ENCODE measurements around the gene C10orf67.
"Not testable (repeated sequence)": the region's sequence is repeated elsewhere in the genome, so short reads cannot be mapped to it uniquely, and the experiment has no call there.

C10orf67 gene

DNA sequence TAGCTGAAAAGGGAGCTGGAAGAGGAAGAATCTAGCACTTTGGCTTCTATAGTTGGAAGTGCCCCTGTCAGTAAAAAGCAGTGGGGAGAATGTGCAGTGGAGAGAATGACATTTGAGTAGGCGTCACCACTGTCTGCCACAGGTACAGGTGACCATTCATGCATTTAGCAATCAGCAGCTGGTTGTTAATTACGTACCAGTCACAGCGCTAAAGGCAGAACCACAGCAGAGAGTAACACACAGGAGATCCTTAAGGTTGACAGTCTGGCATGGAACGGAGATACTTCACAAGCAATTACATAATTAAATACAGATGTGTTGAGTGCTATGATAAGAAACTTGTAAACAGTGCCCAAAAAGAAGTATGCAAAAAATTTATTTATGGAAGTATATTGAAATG lies 24.8 kb downstream of the C10orf67 start:
- no peak for DNase-seq

DNA sequence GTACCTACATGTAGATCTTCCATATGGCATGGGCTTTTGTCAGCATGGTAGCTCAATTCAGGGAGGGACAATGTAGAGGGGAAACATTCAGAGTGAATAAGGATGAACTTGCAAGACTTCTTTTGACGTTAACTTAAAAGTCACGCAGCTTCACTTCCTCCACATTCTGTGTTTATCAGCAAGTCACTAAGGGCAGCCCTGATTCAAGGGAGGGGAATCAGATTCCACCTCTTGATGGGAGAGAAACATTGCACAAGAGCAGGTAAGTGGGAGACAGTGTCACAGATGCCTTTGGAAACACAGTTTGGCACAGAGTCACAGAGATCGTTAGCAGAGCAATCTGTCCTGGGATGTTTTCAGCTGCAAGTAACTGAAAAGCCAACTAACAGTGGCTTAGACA lies 26.2 kb downstream of the C10orf67 start:
- no peak for DNase-seq

DNA sequence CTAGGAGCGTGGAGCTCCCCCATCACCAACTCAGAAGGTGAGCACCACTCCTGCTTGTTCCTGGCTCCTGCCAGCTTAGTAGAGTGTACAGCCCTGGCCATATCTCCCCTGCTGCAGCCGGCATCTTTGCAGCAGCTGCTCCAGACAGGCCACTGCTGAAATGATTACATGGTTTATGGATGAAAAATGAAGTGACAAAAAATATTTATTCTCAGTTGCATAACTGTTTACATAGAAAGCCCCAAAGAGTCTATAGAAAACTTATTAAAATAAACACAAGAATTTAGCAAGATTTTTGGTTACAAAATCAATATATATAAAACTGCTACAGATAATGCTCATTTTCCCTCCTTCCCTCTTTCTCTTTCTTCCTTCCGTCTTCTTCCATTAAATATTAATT lies 27.2 kb downstream of the C10orf67 start:
- DNase-seq: no peak

DNA sequence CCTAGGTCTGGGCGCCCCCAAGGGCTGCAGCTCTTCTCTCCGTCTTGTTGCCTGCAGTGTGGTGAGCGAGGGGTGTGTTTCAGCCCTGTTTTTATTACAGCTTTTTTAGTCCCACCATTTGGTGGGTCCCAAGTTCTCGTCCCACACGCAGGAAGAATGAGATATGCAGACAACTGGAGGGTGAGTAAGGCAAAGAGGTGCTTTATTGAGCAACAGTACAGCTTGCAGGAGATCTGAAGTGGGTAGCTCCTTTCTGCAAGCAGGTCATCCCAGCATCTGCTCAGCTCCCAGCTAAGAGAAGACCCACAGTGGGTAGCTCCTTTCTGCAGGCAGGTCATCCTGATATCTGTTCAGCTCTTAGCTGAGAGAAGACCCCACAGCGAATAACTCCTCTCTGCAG lies 28.2 kb downstream of the C10orf67 start:
- no peak for DNase-seq

DNA sequence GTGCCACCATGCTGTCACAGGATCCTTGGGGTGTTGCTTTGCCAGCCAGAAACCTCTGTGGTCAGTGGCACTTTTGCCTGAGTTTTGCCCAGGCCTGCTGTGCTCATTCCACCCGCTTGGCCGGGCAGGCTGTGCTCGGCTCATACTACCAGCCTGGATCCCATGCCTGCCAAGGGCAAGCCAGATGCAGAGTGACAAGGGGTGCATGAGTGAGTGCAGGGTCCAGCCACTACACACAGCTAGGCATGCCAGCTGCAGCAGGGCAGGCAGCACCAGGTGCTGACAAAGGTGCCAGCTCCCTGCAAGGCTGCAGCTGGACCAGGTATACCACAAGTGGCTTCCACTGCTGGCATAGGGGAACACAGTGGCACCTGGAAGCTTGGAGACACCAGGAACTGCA lies 28.6 kb downstream of the C10orf67 start:
- DNase-seq: no peak

DNA sequence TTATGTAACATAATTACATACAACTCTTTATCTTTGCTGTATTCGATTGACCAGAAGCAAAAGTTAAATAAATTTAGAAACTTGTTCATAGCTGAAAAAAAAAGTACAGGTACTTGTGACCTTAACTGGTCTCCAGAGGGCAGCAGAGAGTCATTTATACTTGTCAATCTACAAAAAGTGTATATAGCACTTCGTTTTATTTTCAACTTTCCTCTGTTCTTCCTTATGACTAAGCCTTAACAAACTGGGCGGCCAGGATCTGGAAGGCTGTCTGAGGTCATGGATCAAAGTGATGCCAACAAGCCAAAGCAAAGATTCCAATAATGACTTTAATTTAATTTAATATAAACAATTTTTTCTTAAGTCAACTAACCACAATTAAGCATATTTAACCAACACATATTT lies 29.8 kb downstream of the C10orf67 start:
- no peak for DNase-seq

DNA sequence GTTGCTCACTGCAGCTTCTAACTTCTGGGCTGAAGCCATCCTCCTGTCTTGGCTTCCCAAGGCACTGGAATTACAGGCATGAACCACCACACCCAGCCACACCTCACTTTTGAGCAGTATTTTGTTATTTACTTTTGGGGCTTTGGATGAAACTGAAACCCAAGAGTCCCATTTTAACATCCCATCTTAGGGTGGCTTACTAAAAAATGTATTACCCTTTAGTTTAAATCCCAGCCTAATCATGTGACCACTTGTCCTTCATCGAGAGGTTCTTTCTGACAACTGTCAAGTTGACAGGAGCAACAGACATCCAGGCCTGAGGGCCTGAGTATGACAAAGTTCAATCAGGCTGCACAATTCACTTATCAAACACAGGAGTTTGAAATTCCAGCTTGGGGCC lies 33.6 kb downstream of the C10orf67 start:
- DNase-seq: no peak

DNA sequence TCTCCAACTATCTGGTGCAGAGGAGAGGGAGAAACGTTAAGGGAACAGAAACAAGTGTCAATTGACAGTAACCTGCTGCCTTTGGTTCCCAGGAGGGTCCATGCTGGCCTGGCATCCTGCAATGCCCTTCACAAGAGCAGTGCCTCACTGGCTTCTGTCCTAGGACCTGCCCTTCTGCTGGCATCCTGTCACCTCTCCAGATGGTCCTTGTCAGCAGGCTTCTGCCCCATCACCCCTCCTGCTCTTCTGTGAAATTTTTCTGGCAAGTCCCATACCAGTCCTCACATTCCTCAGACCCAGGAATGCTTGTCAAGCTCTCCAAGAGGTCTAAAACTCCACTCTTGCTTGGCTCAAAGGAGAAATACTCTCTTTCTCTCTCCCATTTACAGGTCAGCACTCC lies 34.2 kb downstream of the C10orf67 start:
- DNase-seq: no peak

DNA sequence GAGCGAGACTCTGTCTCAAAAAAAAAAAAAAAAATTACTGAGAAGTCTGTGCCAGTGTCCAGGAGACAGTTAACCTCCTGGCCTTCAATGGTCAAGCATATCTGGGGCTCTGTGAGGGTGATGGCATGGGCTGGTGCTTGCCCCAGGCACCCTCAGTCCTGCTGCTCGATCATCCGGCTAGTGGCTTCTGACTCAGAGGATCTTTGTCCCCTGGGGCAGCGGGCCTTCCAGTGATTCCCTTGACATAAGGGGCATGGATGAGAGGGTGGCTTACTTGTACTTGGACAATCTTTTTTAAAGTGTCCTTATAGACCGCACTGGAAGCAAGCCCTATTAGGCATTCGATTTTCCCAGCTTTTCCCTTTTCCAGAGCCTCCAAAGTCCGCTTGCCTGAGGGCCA lies 44.6 kb downstream of the C10orf67 start:
- DNase-seq: not testable (repeated sequence)

DNA sequence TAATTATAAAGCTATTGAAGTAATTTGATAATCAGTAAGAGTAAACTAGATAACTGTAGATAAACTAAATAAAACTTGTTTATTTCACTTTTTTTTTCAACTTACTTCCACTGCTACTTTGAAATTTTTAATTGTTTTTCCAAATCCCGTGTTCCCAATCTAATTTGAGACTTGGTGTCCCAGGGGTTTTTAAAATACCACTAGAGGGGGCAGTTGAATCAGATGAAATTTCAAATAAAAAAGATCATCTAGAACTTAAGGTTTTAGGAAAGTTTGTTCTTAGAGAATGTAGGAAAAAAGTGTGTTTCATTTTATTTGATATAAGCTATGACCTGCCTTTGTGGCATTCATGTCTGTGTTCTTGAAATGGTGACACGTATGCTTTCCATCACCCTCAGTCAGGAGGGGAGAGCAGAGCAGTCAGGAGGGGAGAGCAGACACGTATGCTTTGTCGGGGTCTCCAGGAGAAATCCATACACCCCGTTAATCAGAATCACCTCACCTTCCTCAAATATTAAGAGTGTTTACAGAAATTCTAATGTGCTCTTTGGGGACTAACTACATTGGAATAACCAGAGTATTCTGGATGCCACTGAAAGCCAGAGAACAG lies 49.9 kb downstream of the C10orf67 start:
- no peak for DNase-seq

DNA sequence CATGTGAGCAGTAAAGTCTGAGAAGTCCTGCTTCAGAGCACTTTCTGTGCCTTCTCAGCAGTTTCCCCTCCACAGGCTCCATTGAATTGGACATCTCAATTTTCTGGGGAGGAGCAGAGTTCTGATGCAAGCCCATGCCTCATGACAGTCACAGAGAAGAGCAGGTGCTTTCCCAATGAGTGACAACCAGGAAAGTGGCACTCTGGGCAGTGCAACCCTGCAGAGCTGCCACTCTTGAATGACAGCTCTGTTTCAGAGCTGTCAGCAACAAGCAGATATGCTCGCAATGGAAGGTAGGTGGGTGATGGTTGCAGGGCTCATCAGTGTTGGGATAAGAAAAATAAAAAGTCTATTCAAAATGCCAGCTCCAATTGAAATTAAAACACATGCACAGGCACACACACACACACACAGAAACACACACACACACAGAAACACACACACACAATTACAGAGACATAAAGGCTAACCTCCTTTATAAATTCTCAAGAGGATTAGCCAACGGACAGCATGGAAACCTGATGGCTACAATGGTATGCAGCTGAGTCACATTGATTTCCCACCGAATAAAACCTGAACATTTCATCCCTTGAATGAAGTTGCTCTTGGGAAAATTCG lies 50.5 kb downstream of the C10orf67 start:
- DNase-seq: no peak

DNA sequence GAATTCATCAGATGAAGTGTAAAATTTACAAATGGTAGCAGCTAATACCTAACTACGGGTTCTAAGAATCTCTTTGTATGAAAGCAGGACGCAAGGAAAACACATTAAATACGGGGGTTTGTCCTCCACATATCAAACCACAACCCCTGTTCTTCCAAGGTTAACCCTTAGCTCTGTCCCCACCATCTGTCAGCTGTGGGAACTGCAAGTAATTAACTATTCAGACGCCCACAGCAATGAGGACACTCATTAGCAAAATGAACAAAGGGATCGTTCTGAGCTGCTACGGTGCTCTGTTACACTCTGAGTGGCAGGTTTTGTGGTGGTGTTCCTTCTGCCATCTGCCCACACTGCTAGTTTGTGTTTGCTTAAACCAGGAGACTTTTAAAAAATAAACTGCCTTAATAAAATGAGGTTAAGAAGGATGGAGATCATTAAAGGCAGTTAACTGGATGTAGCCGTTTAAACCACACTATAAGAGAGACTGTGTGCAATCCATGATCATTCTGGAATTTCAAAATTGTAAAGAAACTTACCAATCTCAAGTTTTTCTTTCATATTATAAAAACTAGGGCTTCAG lies 51.4 kb downstream of the C10orf67 start:
- DNase-seq: no peak

DNA sequence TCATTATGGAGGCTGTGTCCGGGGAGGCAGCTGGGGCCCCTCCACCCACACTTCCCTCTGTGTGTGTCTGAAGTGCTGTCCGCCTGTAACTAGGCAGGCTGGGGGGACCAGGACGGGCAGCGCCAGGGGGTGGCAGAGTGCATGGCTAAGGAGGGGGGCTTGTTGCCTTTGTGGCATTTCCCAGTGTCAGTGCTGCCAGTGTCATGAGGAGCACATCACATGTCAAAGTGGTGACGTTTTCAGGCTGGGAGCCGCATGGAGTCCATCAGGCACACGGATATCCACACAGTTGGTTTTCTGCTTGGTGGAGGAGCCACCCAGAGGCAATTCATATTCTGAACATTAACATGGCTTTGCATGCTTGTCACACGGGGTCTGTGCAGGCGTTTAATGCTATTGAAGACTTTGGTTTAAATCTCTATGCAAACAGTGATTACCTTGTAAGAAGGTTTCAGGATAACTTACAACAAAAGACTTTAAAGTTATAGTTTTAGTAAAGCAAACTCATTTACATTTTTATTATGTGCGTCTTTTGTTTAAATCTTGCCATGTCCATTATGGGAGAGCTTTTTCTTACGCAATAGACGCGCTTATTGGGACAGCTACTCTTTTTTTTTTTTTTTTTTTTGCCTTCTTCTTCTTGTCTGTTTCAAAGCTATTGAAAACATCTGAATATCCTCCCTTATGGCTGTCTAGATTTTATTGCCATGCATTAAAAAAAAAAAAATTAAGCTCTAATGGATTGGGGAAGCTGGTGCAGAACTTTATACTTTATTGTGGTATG lies 52.9 kb downstream of the C10orf67 start:
- DNase-seq: no peak

DNA sequence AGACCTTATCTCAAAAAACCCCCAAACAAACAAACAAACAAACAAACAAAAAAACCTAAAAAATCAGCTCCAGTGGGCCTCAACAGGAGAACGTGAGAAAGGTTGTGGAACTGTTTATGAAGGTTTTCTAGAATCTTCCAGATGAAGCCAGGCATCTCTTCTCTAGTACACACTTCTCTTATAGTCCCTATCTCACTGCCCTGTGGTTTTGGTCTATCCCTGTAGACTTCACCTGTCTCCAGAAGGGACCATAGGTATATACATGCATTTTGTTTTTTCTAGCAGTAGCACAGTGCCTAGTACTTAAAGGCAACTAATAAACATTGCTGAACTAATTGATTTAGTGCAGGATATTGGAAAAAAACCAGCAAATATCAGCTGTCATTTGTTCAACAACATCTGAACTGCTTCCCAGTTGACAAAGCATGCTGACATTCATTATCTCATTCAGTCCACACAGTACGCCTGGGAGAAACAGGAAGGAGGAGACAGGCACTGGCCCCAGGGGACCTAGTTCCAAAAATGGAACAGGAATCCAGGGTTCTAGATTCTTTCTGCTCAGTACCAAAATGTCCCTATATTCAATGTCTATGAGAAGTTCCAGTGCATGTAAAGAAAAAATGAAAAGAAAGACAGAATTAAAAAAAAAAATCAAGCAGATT lies 59.8 kb downstream of the C10orf67 start:
- no peak for DNase-seq

DNA sequence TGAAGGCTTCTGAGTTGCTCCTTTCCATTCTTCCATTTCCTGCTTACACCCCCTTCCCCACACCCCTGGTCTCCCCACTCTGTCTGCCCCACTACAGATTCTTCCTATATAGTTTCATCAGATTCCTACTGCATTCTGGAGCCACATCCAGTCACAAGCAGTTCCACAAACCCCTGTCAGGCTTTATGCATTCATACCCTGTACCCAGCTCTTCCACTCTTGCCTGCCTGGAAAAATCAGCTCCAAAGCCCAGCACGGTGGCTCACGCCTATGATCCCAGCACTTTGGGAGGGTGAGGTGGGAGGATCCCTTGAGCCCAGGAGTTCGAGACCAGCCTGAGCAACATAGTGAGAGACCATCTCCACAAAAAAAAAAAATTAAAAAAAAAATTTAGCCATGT lies 60.4 kb downstream of the C10orf67 start:
- DNase-seq: no peak

DNA sequence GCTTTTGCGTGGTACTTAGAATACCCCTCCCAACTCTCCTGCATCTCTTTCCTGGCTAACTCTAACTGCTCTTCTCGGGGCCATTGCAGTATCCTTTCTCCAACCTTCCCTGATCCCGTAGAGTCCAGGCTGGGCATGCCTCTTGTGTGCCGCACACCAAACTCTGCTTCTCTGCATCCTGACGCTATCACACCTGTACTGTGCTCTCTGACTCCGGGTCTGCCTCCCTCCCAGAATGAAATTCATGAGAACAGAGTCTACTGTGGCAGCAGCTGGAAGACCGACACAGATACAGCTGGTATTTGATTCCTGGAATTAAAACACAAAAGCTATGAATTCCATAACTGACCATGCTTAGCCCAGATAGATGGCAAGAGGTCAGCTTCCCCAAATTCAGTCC lies 60.9 kb downstream of the C10orf67 start:
- no peak for DNase-seq

DNA sequence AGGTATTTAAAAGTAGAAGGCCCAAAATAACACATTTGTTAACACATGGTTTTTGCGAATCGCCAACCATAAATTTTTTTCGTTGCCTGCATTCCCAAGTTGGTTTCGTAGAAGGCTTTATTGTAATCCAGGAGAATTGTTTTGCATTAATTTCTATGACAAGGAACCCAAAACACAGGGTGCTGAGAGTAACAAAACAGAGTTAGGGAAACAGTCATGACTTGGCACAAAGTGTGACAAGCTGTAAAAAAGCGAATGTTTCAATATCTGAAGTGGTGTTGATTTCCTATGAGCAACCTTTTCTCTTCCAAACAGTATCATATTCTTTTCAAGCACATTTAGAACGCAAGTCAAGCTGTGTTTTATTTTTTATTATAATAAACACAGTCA lies 63.6 kb downstream of the C10orf67 start:
- DNase-seq: no peak

DNA sequence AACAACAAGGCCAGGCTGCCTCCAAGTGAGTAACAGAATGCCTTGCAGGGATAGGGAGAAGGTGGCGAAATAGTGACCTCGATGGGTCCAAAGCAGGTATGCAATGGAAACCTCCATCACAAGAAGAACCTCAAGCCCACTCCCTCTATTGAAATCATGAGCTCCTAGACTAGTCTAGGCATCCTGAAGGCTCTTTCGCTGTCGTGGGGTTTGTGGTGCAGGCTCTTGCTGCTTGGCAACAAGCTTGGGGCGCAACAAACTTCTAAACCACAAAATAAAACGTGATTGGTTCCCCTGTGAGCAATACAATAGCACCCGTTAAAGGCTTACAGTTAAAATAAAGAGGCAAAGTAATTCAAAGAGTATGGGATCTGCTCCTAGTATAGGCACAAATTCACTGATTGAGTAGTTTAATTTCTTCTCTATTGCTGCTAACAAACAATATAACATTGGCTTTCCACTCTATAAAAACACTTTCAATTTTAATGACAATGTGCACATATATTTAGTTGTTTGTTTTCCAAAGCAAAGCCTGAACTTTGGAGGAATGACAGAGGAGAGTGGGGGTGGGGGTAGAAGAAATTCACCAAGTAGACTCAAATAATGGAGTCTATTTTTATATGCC lies 64.1 kb downstream of the C10orf67 start:
- no peak for DNase-seq

DNA sequence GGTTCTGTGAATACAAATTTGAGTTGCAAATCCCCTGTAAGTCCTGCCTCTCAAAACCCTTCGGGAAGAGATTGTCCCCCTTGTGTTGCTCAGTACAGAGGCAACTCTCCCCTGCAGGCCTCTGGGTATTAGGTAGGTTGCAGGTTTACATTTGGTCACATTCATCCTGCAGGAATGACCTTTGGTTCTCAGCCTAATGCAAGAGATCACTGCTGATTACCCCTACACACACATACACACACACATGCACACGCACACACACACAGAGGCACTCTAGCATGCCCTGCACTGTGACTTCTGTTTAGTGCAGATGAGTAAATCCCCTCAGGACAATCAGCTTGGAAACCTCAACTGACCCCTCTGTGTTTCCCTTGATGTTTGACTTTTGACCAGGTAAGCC lies 69.2 kb downstream of the C10orf67 start:
- no peak for DNase-seq

DNA sequence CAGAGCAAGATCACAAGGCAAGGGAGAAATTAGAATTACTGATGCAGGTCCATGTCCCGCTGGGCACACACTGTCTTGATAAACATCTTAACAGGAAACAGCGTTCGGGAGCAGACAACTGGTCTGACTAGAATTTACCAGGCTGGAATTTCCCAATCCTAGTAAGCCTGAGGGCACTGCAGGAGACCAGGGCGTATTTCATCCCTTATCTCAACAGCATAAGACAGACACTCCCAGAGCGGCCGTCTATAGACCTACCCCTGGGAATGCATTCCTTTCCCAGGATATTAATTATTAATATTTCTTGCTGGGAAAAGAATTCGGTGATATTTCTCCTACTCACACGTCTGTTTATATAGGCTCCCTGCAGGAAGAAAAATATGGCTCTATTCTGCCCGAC lies 70.4 kb downstream of the C10orf67 start:
- not testable (repeated sequence) for DNase-seq

DNA sequence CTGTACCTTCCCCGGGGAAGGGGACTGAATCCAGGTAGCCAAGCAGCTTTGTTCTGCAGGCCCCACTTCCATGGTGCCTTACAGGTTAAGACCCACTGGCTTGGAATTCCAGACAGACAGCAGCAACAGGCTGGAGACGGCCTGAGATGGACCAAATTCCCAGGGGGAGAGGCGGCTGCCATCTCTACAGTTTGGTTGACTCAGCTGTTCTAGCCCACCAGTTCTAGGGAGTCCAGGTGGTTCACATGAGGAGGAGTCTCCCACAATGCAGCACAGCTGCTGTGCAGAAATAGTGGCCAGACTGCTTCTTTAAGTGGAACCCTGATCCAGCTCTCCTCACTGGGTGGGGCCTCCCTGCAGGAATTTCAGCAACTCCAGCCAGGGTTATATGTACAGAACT lies 74.1 kb downstream of the C10orf67 start:
- DNase-seq: no peak

DNA sequence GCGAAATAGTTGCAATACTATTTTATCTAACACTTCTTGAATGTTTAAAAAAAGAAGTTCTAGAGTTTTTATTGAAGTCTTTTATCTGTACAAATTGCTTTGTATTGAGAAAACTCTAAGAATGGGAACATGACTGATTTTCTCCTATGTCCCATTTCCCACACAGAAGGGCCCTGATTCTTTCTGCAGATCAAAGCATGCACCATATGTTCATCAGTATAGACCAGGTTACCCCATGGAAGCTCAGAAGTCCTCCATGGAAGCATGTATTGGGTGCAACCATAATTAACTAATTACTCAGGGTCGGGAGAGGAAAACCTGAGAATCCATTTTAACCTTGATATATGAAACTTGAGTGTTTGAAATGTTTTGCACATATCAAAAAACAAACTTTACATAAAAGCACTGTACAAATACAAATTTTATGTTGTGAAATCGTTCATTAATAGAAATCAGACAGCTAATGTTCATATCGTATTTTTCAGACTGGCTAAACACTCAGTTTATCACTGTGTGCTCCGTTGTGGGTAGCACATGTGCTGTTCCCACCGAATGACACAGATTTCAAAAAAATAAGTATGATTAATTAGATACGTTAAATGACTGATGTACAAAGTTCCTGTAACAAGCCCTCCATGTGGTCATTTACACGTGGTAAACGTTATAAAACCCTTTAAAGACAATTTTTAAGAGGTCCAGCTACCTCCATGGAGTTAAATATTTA lies 81.0 kb downstream of the C10orf67 start:
- DNase-seq: no peak
